ENCODE data around the gene DTL. TPM values are rescaled to one million over a fixed set of nuclear protein-coding genes. Genes with fewer than 3 reads are reported as not detected.

The DTL gene
- total RNA-seq, 1 donor from 2014 or later, result 7.8 TPM

- Histone ChIP-seq H3K4me3 (ENCODE audit: low read length in 3 of 3) (no peak overlapping the region), H3K9me3 (ENCODE audit: control insufficient read depth in 3 of 3, low read length in 3 of 3) (no peaks in the 10 kb centered on the region), H3K4me1 (ENCODE audit: control insufficient read depth in 3 of 3, insufficient read depth in 3 of 3, low read length in 3 of 3) (peaks cover 0 to 3% (median 0%) of the 10 kb centered on the region in 3 donors), H3K27ac (ENCODE audit: low read depth, low read length) (no peak overlapping the region), H3K27me3 (ENCODE audit: control insufficient read depth in 3 of 3, insufficient read depth in 3 of 3, low read length in 3 of 3) (no peaks in the 10 kb centered on the region), H3K9ac (ENCODE audit: low read depth in 1 of 3, low read length in 3 of 3) (no peak overlapping the region), H3K36me3 (ENCODE audit: control insufficient read depth in 3 of 3, insufficient read depth in 3 of 3, low read length in 3 of 3) (no peaks in the 10 kb centered on the region)
Observed at GRCh38 chr1:212137854-212138253, 102.3 kb downstream of the DTL start.

GRCh38 chr1:212138457-212138856 is 102.9 kb downstream of the DTL start:
- peaks cover 0 to 3% (median 0%) of the 10 kb centered on the region in 3 donors for H3K4me1 ChIP-seq (ENCODE audit: control insufficient read depth in 3 of 3, insufficient read depth in 3 of 3, low read length in 3 of 3)

DNA sequence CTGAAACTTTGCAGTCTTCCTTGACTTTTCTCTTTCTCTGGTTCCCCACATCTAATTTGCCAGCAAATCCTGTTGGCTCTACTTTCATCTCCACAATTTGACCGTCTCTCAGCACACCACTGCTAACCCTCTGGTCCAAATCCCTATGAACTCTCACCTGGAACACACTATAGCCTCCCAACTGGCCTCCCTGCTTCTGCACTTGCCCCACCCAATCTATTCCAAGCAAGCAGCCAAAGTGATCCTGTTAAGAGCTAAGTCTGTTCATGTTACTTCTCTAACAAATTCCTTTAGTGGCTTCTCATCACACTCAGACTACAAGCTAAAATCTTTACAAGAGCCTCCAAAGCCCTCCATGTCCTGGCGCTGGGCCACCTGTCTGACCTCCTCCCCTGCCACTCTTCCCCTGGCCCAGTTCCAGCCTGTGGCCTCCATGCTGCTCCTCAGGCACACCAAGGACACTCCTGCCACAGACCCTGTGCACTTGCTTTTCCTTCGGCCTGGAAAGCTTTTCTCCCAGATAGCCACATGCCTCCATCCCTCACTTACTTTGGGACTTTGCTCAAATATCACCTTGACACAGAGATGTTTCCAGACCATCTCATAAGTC is 104.1 kb downstream of the DTL start:
- H3K36me3 ChIP-seq (ENCODE audit: control insufficient read depth in 3 of 3, insufficient read depth in 3 of 3, low read length in 3 of 3), result no peaks in the 10 kb centered on the region
- no peak overlapping the region for H3K4me3 ChIP-seq (ENCODE audit: low read length in 3 of 3)
- no peaks in the 10 kb centered on the region for H3K27me3 ChIP-seq (ENCODE audit: control insufficient read depth in 3 of 3, insufficient read depth in 3 of 3, low read length in 3 of 3)
- H3K4me1 ChIP-seq (ENCODE audit: control insufficient read depth in 3 of 3, insufficient read depth in 3 of 3, low read length in 3 of 3), result peaks cover 0 to 3% (median 0%) of the 10 kb centered on the region in 3 donors
- H3K27ac ChIP-seq (ENCODE audit: low read depth, low read length), result no peak overlapping the region
- no peak overlapping the region for H3K9ac ChIP-seq (ENCODE audit: low read depth in 1 of 3, low read length in 3 of 3)
- H3K9me3 ChIP-seq (ENCODE audit: control insufficient read depth in 3 of 3, low read length in 3 of 3), result no peaks in the 10 kb centered on the region

More at GRCh38 chr1:212138457-212138856, 102.9 kb downstream of the DTL start:
- Histone ChIP-seq H3K27ac (ENCODE audit: low read depth, low read length) (no peak overlapping the region), H3K27me3 (ENCODE audit: control insufficient read depth in 3 of 3, insufficient read depth in 3 of 3, low read length in 3 of 3) (no peaks in the 10 kb centered on the region), H3K9ac (ENCODE audit: low read depth in 1 of 3, low read length in 3 of 3) (no peak overlapping the region), H3K9me3 (ENCODE audit: control insufficient read depth in 3 of 3, low read length in 3 of 3) (no peaks in the 10 kb centered on the region), H3K4me3 (ENCODE audit: low read length in 3 of 3) (no peak overlapping the region), H3K36me3 (ENCODE audit: control insufficient read depth in 3 of 3, insufficient read depth in 3 of 3, low read length in 3 of 3) (no peaks in the 10 kb centered on the region)

DNA sequence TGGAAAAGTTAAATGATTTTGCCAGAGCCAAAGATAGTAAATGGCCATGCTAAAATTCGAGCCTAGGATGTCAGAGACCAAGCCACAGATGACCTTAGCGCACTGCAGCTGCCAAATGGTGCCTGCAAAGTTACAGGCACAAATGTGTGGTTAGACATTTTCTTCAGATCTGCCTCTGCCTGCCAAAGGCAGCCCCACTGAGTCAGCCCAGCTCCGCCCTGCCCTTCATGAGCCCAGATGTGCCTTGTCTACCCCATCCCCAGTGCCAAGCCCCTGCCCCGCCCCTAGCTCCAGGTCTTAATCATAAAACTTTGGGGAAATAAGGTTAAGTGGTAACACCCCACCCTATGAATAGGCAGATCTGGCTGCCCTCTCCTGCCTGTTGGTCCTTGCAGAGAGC is 105.9 kb downstream of the DTL start:
- Histone ChIP-seq H3K4me3 (ENCODE audit: low read length in 3 of 3) (no peak overlapping the region), H3K9me3 (ENCODE audit: control insufficient read depth in 3 of 3, low read length in 3 of 3) (no peaks in the 10 kb centered on the region), H3K4me1 (ENCODE audit: control insufficient read depth in 3 of 3, insufficient read depth in 3 of 3, low read length in 3 of 3) (peaks cover 0 to 3% (median 0%) of the 10 kb centered on the region in 3 donors), H3K9ac (ENCODE audit: low read depth in 1 of 3, low read length in 3 of 3) (no peak overlapping the region), H3K27me3 (ENCODE audit: control insufficient read depth in 3 of 3, insufficient read depth in 3 of 3, low read length in 3 of 3) (no peaks in the 10 kb centered on the region), H3K36me3 (ENCODE audit: control insufficient read depth in 3 of 3, insufficient read depth in 3 of 3, low read length in 3 of 3) (no peaks in the 10 kb centered on the region), H3K27ac (ENCODE audit: low read depth, low read length) (no peak overlapping the region)

- H3K9ac ChIP-seq (ENCODE audit: low read depth in 1 of 3, low read length in 3 of 3), result no peak overlapping the region
- H3K36me3 ChIP-seq (ENCODE audit: control insufficient read depth in 3 of 3, insufficient read depth in 3 of 3, low read length in 3 of 3), result no peaks in the 10 kb centered on the region
- peaks cover 0 to 3% (median 0%) of the 10 kb centered on the region in 3 donors for H3K4me1 ChIP-seq (ENCODE audit: control insufficient read depth in 3 of 3, insufficient read depth in 3 of 3, low read length in 3 of 3)
- no peak overlapping the region for H3K4me3 ChIP-seq (ENCODE audit: low read length in 3 of 3)
- no peaks in the 10 kb centered on the region for H3K27me3 ChIP-seq (ENCODE audit: control insufficient read depth in 3 of 3, insufficient read depth in 3 of 3, low read length in 3 of 3)
- H3K27ac ChIP-seq (ENCODE audit: low read depth, low read length), result no peak overlapping the region
- no peaks in the 10 kb centered on the region for H3K9me3 ChIP-seq (ENCODE audit: control insufficient read depth in 3 of 3, low read length in 3 of 3)
Observed at GRCh38 chr1:212142883-212143530, 107.5 kb downstream of the DTL start.

GRCh38 chr1:212147581-212148033 is 112.1 kb downstream of the DTL start:
- Histone ChIP-seq H3K4me3 (ENCODE audit: low read length in 3 of 3) (no peak overlapping the region), H3K9me3 (ENCODE audit: control insufficient read depth in 3 of 3, low read length in 3 of 3) (no peaks in the 10 kb centered on the region), H3K36me3 (ENCODE audit: control insufficient read depth in 3 of 3, insufficient read depth in 3 of 3, low read length in 3 of 3) (no peaks in the 10 kb centered on the region), H3K27me3 (ENCODE audit: control insufficient read depth in 3 of 3, insufficient read depth in 3 of 3, low read length in 3 of 3) (no peaks in the 10 kb centered on the region), H3K27ac (ENCODE audit: low read depth, low read length) (no peak overlapping the region), H3K4me1 (ENCODE audit: control insufficient read depth in 3 of 3, insufficient read depth in 3 of 3, low read length in 3 of 3) (no peaks in the 10 kb centered on the region), H3K9ac (ENCODE audit: low read depth in 1 of 3, low read length in 3 of 3) (no peak overlapping the region)

GRCh38 chr1:212149566-212149965 is 114.0 kb downstream of the DTL start:
- Histone ChIP-seq H3K9me3 (ENCODE audit: control insufficient read depth in 3 of 3, low read length in 3 of 3) (no peaks in the 10 kb centered on the region), H3K4me1 (ENCODE audit: control insufficient read depth in 3 of 3, insufficient read depth in 3 of 3, low read length in 3 of 3) (no peaks in the 10 kb centered on the region), H3K9ac (ENCODE audit: low read depth in 1 of 3, low read length in 3 of 3) (no peak overlapping the region), H3K36me3 (ENCODE audit: control insufficient read depth in 3 of 3, insufficient read depth in 3 of 3, low read length in 3 of 3) (no peaks in the 10 kb centered on the region), H3K27me3 (ENCODE audit: control insufficient read depth in 3 of 3, insufficient read depth in 3 of 3, low read length in 3 of 3) (no peaks in the 10 kb centered on the region), H3K27ac (ENCODE audit: low read depth, low read length) (no peak overlapping the region), H3K4me3 (ENCODE audit: low read length in 3 of 3) (no peak overlapping the region)

DNA sequence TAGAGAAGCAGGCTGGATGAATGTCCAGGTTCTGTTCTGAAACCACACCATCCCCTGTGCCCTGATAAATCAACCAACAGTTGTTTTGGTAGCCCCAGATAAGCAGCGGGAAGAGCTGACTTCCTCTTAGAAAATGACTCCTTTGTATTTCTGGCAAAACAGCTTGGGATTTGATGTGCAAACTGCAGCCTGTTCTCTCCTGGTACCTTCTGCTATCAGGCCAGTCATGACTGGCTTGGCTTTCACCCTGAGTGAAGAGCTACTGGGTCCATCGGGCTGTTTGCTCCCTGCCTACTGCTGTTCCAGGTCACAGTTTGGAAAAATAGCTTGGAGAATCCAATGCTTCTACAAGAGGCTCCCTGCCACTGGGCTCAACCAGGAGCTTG is 116.8 kb downstream of the DTL start:
- Histone ChIP-seq H3K4me3 (ENCODE audit: low read length in 3 of 3) (no peak overlapping the region), H3K36me3 (ENCODE audit: control insufficient read depth in 3 of 3, insufficient read depth in 3 of 3, low read length in 3 of 3) (no peaks in the 10 kb centered on the region), H3K9me3 (ENCODE audit: control insufficient read depth in 3 of 3, low read length in 3 of 3) (no peaks in the 10 kb centered on the region), H3K27ac (ENCODE audit: low read depth, low read length) (no peak overlapping the region), H3K4me1 (ENCODE audit: control insufficient read depth in 3 of 3, insufficient read depth in 3 of 3, low read length in 3 of 3) (no peaks in the 10 kb centered on the region), H3K27me3 (ENCODE audit: control insufficient read depth in 3 of 3, insufficient read depth in 3 of 3, low read length in 3 of 3) (no peaks in the 10 kb centered on the region), H3K9ac (ENCODE audit: low read depth in 1 of 3, low read length in 3 of 3) (no peak overlapping the region)

- Histone ChIP-seq H3K36me3 (ENCODE audit: control insufficient read depth in 3 of 3, insufficient read depth in 3 of 3, low read length in 3 of 3) (no peaks in the 10 kb centered on the region), H3K27ac (ENCODE audit: low read depth, low read length) (no peak overlapping the region), H3K4me3 (ENCODE audit: low read length in 3 of 3) (no peak overlapping the region), H3K9me3 (ENCODE audit: control insufficient read depth in 3 of 3, low read length in 3 of 3) (no peaks in the 10 kb centered on the region), H3K27me3 (ENCODE audit: control insufficient read depth in 3 of 3, insufficient read depth in 3 of 3, low read length in 3 of 3) (no peaks in the 10 kb centered on the region), H3K9ac (ENCODE audit: low read depth in 1 of 3, low read length in 3 of 3) (no peak overlapping the region), H3K4me1 (ENCODE audit: control insufficient read depth in 3 of 3, insufficient read depth in 3 of 3, low read length in 3 of 3) (no peaks in the 10 kb centered on the region)
Observed at GRCh38 chr1:212152869-212153268, 117.3 kb downstream of the DTL start.

DNA sequence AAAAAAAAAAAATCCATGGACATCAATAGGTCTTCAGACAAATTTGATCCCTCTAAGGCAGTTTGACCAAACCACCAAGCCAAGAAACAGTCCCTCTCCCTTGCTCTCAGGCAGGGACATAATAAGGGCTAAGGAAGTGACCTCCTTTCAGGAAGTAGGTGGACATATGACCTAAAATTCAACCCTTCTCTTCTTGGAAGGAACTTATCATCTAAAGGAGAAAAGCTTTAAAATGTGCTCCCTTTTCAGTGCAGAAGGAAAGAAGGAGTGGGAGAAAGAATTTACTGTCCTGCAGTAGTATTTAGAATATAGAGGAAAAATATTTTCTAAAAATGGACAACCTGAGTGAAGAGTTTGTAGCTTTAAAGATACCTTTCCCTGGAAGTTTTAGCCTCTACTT is 118.1 kb downstream of the DTL start:
- Histone ChIP-seq H3K36me3 (ENCODE audit: control insufficient read depth in 3 of 3, insufficient read depth in 3 of 3, low read length in 3 of 3) (no peaks in the 10 kb centered on the region), H3K9ac (ENCODE audit: low read depth in 1 of 3, low read length in 3 of 3) (no peak overlapping the region), H3K9me3 (ENCODE audit: control insufficient read depth in 3 of 3, low read length in 3 of 3) (no peaks in the 10 kb centered on the region), H3K4me3 (ENCODE audit: low read length in 3 of 3) (no peak overlapping the region), H3K4me1 (ENCODE audit: control insufficient read depth in 3 of 3, insufficient read depth in 3 of 3, low read length in 3 of 3) (no peaks in the 10 kb centered on the region), H3K27ac (ENCODE audit: low read depth, low read length) (no peak overlapping the region), H3K27me3 (ENCODE audit: control insufficient read depth in 3 of 3, insufficient read depth in 3 of 3, low read length in 3 of 3) (no peaks in the 10 kb centered on the region)

Measured in skeletal muscle tissue (tissue), 4 donors.